Peyer's patch (tissue), 4 donors: ENCODE measurements around the gene SDS.

Experiments
- CTCF ChIP-seq, 6 experiments: fragments of 450-650 bp in 4 of 6; fragments of 200-600 bp in 2 of 6; sonication (generic) in 1 of 6; IDR thresholded peaks; one replicate each; pipeline ENCODE4 v1.5.1; 2017 to 2019; ENCODE audit warnings: antibody characterized with exemption in 6 of 6, mild to moderate bottlenecking in 3 of 6, moderate library complexity in 1 of 6
- POLR2A ChIP-seq, 2 donors: fragments of 450-650 bp; IDR thresholded peaks; one replicate each; pipeline ENCODE4 v1.5.1; 2017; ENCODE audit warnings: antibody characterized with exemption in 2 of 2, mild to moderate bottlenecking in 2 of 2, moderate library complexity in 2 of 2

- TF ChIP-seq CTCF (IDR thresholded peaks at IDR 0.05): no peak
- TF ChIP-seq POLR2A (IDR thresholded peaks at IDR 0.05): no peak
Observed at GRCh38 chr12:113449299-113449698, 45.6 kb upstream of the SDS start.
